ENCODE data around the gene ITFG1. TPM values are rescaled to one million over a fixed set of nuclear protein-coding genes. Genes with fewer than 3 reads are reported as not detected.

The ITFG1 gene
- total RNA-seq, 1 experiment from 2014 or later, result 18.0 TPM

DNA sequence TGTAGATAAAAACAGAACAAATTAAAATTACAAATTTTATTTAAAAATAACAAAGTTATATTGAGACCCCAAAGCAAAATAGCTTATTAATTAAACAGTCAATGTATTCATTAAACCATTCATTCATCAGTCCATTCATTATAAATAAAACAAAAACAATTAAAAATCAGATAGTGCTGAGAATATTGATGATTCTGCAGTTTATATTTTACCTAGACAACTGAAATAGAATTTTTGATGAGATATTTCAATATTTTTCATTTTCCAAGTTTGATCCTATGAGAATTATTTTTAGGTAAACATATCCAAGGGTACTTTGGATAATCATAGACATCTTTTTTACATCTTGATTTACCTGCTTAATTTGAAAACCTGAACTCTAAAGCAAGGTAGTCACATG, 301.9 kb downstream of the ITFG1 start:
- Histone ChIP-seq H2AFZ (ENCODE audit: low read length) (no peak overlapping the region), H3K27ac (ENCODE audit: insufficient read length, low read depth, low read length) (no peak overlapping the region), H3K56ac (ENCODE audit: insufficient read length, low read depth, low read length) (no peak overlapping the region), H3K79me2 (ENCODE audit: insufficient read depth, low read length) (no peaks in the 10 kb centered on the region), H4K20me1 (ENCODE audit: control insufficient read depth, insufficient read depth, insufficient read length) (no peaks in the 10 kb centered on the region), H4K5ac (ENCODE audit: insufficient read length, low read depth, low read length) (no peak overlapping the region), H2BK15ac (ENCODE audit: low read depth, low read length) (no peak overlapping the region), H3K4me1 (ENCODE audit: insufficient read depth, low read length) (no peaks in the 10 kb centered on the region), H3K9ac (ENCODE audit: extremely low read depth, insufficient read length, low read length) (no peak overlapping the region), H2BK120ac (ENCODE audit: low read depth, low read length, poor library complexity, severe bottlenecking) (no peak overlapping the region), H3K27me3 (ENCODE audit: insufficient read depth, low read length) (no peaks in the 10 kb centered on the region), H2BK5ac (ENCODE audit: insufficient read length, low read length) (no peak overlapping the region), H3K79me1 (ENCODE audit: insufficient read depth, low read depth, low read length, poor library complexity, severe bottlenecking) (no peaks in the 10 kb centered on the region), H2BK12ac (ENCODE audit: insufficient read length, low read depth, low read length) (no peak overlapping the region), H4K8ac (replicated peaks; ENCODE audit: insufficient read length, low read depth, low read length) (no peak overlapping the region), H3K9me3 (ENCODE audit: control insufficient read depth, low read depth, low read length) (no peaks in the 10 kb centered on the region), H3T11ph (ENCODE audit: low read length) (no peak overlapping the region), H2AK5ac (ENCODE audit: insufficient read length, low read length) (no peak overlapping the region), H3K23ac (ENCODE audit: insufficient read length, low read depth, low read length) (no peak overlapping the region), H3K14ac (ENCODE audit: insufficient read depth, low read length) (no peak overlapping the region), H2BK20ac (ENCODE audit: low read depth, low read length, poor library complexity, severe bottlenecking) (no peak overlapping the region), H3K4me2 (ENCODE audit: insufficient read depth, insufficient read length, low read length) (no peak overlapping the region), H3K18ac (ENCODE audit: insufficient read length, low read depth, low read length) (no peak overlapping the region), H3K4ac (ENCODE audit: low read depth, low read length) (no peak overlapping the region), H3K23me2 (ENCODE audit: insufficient read length, low read depth, low read length, poor library complexity, severe bottlenecking) (no peaks in the 10 kb centered on the region), H4K91ac (ENCODE audit: insufficient read length, low read depth, low read length) (no peak overlapping the region)
- Mint-ChIP-seq H3K27ac (no peak overlapping the region), H3K4me3 (no peak overlapping the region), H3K9me3 (no peaks in the 10 kb centered on the region), H3K36me3 (ENCODE audit: insufficient read depth in 1 of 3, low read depth in 3 of 3) (peaks cover 0 to 6% (median 4%) of the 10 kb centered on the region in 3 experiments; a peak in 4 of 7 replicates), H3K4me1 (no peaks in the 10 kb centered on the region), H3K27me3 (ENCODE audit: low read depth) (no peaks in the 10 kb centered on the region)
- TF ChIP-seq, protein P1, sequence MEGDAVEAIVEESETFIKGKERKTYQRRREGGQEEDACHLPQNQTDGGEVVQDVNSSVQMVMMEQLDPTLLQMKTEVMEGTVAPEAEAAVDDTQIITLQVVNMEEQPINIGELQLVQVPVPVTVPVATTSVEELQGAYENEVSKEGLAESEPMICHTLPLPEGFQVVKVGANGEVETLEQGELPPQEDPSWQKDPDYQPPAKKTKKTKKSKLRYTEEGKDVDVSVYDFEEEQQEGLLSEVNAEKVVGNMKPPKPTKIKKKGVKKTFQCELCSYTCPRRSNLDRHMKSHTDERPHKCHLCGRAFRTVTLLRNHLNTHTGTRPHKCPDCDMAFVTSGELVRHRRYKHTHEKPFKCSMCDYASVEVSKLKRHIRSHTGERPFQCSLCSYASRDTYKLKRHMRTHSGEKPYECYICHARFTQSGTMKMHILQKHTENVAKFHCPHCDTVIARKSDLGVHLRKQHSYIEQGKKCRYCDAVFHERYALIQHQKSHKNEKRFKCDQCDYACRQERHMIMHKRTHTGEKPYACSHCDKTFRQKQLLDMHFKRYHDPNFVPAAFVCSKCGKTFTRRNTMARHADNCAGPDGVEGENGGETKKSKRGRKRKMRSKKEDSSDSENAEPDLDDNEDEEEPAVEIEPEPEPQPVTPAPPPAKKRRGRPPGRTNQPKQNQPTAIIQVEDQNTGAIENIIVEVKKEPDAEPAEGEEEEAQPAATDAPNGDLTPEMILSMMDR (conservative IDR thresholded peaks at IDR 0.05), result no peak
- no peak for DNase-seq
